Activated T-cell treated with anti-CD3 and anti-CD28 coated beads, Interleukin-2, amount 50 U/mL, for 72 hours (primary cell): ENCODE data around the gene PRDM7. TPM values are rescaled to one million over a fixed set of nuclear protein-coding genes. Genes with fewer than 3 reads are reported as not detected.
A peak's percentile ranks its signal among the peaks of the same experiment; 100 is the strongest.

Experiments
- ATAC-seq, 2 donors: fragments of 150-1000 bp; cut with Tn5 transposase; replicated peaks in 1 of 2; 2 replicates each; pipeline ENCODE4 v1.10.0; 2021; ENCODE audit warnings: moderate library complexity in 2 of 2, mild to moderate bottlenecking in 1 of 2
- DNase-seq, 2 donors: peaks; one replicate each; pipeline ENCODE4 v3.0.0; 2021 to 2022; ENCODE audit warnings: mixed read lengths in 1 of 2
- H3K27ac Mint-ChIP-seq: one replicate; pipeline ENCODE4 v1.8.0; 2022; ENCODE audit warnings: mild to moderate bottlenecking, moderate library complexity, mixed read lengths
- H3K27me3 Mint-ChIP-seq: one replicate; pipeline ENCODE4 v1.8.0; 2022; ENCODE audit warnings: low read depth, mixed read lengths
- H3K36me3 Mint-ChIP-seq, 2 donors: one replicate each; pipeline ENCODE4 v1.8.0; 2022; ENCODE audit warnings: mixed read lengths in 2 of 2, mild to moderate bottlenecking in 1 of 2; ENCODE audit not compliant: insufficient read depth in 2 of 2
- H3K4me1 Mint-ChIP-seq: one replicate; pipeline ENCODE4 v1.8.0; 2022; ENCODE audit warnings: low read depth, mixed read lengths
- H3K4me3 Mint-ChIP-seq, 2 donors: one replicate each; pipeline ENCODE4 v1.8.0; 2022; ENCODE audit warnings: mild to moderate bottlenecking in 2 of 2, mixed read lengths in 2 of 2, moderate library complexity in 2 of 2
- H3K9me3 Mint-ChIP-seq, 2 donors: one replicate each; pipeline ENCODE4 v1.8.0; 2022; ENCODE audit warnings: mixed read lengths in 2 of 2
- total RNA-seq, 2 donors: library from RNA; stranded (reverse); gene quantifications; one replicate each; pipeline ENCODE4 v1.2.3, GENCODE V29; 2022

The PRDM7 gene
- total RNA-seq, 2 donors from 2014 or later = not detected

- Mint-ChIP-seq H3K9me3 (peaks cover 0 to 2% of the 10 kb centered on the region in 2 donors), H3K27me3 (peaks cover 7% of the 10 kb centered on the region), H3K27ac (no peak overlapping the region), H3K4me1 (peaks cover 23% of the 10 kb centered on the region), H3K36me3 (peaks cover 0 to 5% of the 10 kb centered on the region in 2 donors), H3K4me3 (peak overlapping the region; percentile 78 to 82)
- DNase-seq (no peak), ATAC-seq (no peak)
Observed at GRCh38 chr16:90023078-90023447, 54.1 kb downstream of the PRDM7 start.

GRCh38 chr16:90022209-90023077, 54.7 kb downstream of the PRDM7 start:
- H3K27me3 Mint-ChIP-seq = peaks cover 7% of the 10 kb centered on the region
- DNase-seq (peak; percentile 88 to 91), ATAC-seq (peak; percentile 81 to 90)
- no peak overlapping the region for H3K27ac Mint-ChIP-seq
- H3K4me3 Mint-ChIP-seq = peak overlapping the region; percentile 78 to 82
- H3K36me3 Mint-ChIP-seq = peaks cover 0 to 5% of the 10 kb centered on the region in 2 donors
- H3K9me3 Mint-ChIP-seq = peaks cover 0 to 2% of the 10 kb centered on the region in 2 donors
- peaks cover 23% of the 10 kb centered on the region for H3K4me1 Mint-ChIP-seq

- Mint-ChIP-seq H3K4me3 (peak overlapping the region; percentile 2 to 76), H3K9me3 (peaks cover 0 to 2% of the 10 kb centered on the region in 2 donors), H3K4me1 (peaks cover 18% of the 10 kb centered on the region), H3K27me3 (peaks cover 7% of the 10 kb centered on the region), H3K36me3 (peaks cover 0 to 5% of the 10 kb centered on the region in 2 donors), H3K27ac (no peak overlapping the region)
- no peak for DNase-seq
- ATAC-seq = no peak
Observed at GRCh38 chr16:90020838-90021382, 56.2 kb downstream of the PRDM7 start.

- peaks cover 7% of the 10 kb centered on the region for H3K27me3 Mint-ChIP-seq
- peaks cover 13% of the 10 kb centered on the region for H3K4me1 Mint-ChIP-seq
- peaks cover 0 to 5% of the 10 kb centered on the region in 2 donors for H3K36me3 Mint-ChIP-seq
- peak overlapping the region; percentile 57 for H3K27ac Mint-ChIP-seq
- no peak for DNase-seq
- ATAC-seq = no peak
- peaks cover 0 to 2% of the 10 kb centered on the region in 2 donors for H3K9me3 Mint-ChIP-seq
- H3K4me3 Mint-ChIP-seq = peak overlapping the region; percentile 76 to 88
Observed at GRCh38 chr16:90020260-90020837, 56.8 kb downstream of the PRDM7 start.

- H3K27ac Mint-ChIP-seq = peak overlapping the region; percentile 57
- peaks cover 13% of the 10 kb centered on the region for H3K4me1 Mint-ChIP-seq
Observed at GRCh38 chr16:90019543-90020259, 57.4 kb downstream of the PRDM7 start.

GRCh38 chr16:90018652-90019542, 58.2 kb downstream of the PRDM7 start, which contains the start of gene DBNDD1:
TSS of gene DBNDD1 (minus strand) at chr16:90019456. CDS start at chr16:90019341, 115 bp downstream.
- Mint-ChIP-seq H3K36me3 (peaks cover 0 to 5% of the 10 kb centered on the region in 2 donors), H3K4me1 (peaks cover 13% of the 10 kb centered on the region), H3K9me3 (peaks cover 0 to 2% of the 10 kb centered on the region in 2 donors), H3K4me3 (peak within 1 kb of the TSS; percentile 76 to 88), H3K27ac (peak within 1 kb of the TSS; percentile 57), H3K27me3 (peaks cover 7% of the 10 kb centered on the region)
- DNase-seq (no peak), ATAC-seq (no peak)

More at GRCh38 chr16:90019543-90020259, 57.4 kb downstream of the PRDM7 start:
- ATAC-seq (peak; percentile 64 to 66), DNase-seq (peak; percentile 56 to 71)
- Mint-ChIP-seq H3K4me3 (peak overlapping the region; percentile 76 to 88), H3K27me3 (peaks cover 7% of the 10 kb centered on the region), H3K9me3 (peaks cover 0 to 2% of the 10 kb centered on the region in 2 donors), H3K36me3 (peaks cover 0 to 5% of the 10 kb centered on the region in 2 donors)

- peaks cover 13% of the 10 kb centered on the region for H3K4me1 Mint-ChIP-seq
- peaks cover 0 to 2% of the 10 kb centered on the region in 2 donors for H3K9me3 Mint-ChIP-seq
- ATAC-seq (no peak), DNase-seq (no peak)
- peaks cover 7% of the 10 kb centered on the region for H3K27me3 Mint-ChIP-seq
- H3K27ac Mint-ChIP-seq = no peak overlapping the region
- H3K36me3 Mint-ChIP-seq = peaks cover 0 to 5% of the 10 kb centered on the region in 2 donors
- peak overlapping the region; percentile 72 to 76 for H3K4me3 Mint-ChIP-seq
Observed at GRCh38 chr16:90018297-90018651, 58.9 kb downstream of the PRDM7 start.

- no peaks in the 10 kb centered on the region for H3K36me3 Mint-ChIP-seq
- ATAC-seq (no peak), DNase-seq (no peak)
- H3K27me3 Mint-ChIP-seq = peaks cover 7% of the 10 kb centered on the region
- no peaks in the 10 kb centered on the region for H3K9me3 Mint-ChIP-seq
- H3K4me3 Mint-ChIP-seq = no peak overlapping the region
- peaks cover 5% of the 10 kb centered on the region for H3K4me1 Mint-ChIP-seq
- H3K27ac Mint-ChIP-seq = no peak overlapping the region
Observed at GRCh38 chr16:90016339-90016950, 60.7 kb downstream of the PRDM7 start.

- Mint-ChIP-seq H3K4me3 (no peak overlapping the region), H3K27me3 (peaks cover 7% of the 10 kb centered on the region), H3K36me3 (no peaks in the 10 kb centered on the region), H3K27ac (no peak overlapping the region), H3K9me3 (no peaks in the 10 kb centered on the region), H3K4me1 (peaks cover 5% of the 10 kb centered on the region)
- DNase-seq (no peak), ATAC-seq (no peak)
Observed at GRCh38 chr16:90015586-90016338, 61.4 kb downstream of the PRDM7 start.

GRCh38 chr16:90012991-90013745, 64.0 kb downstream of the PRDM7 start:
- Mint-ChIP-seq H3K27me3 (no peaks in the 10 kb centered on the region), H3K9me3 (no peaks in the 10 kb centered on the region)

More at GRCh38 chr16:90012991-90013745, 64.0 kb downstream of the PRDM7 start:
- no peak for ATAC-seq
- no peaks in the 10 kb centered on the region for H3K36me3 Mint-ChIP-seq
- H3K4me1 Mint-ChIP-seq = peaks cover 19% of the 10 kb centered on the region
- no peak overlapping the region for H3K4me3 Mint-ChIP-seq
- DNase-seq = no peak
- no peak overlapping the region for H3K27ac Mint-ChIP-seq
